Ascending aorta (tissue), 2 donors: ENCODE results near the gene KLF3. TPM values are rescaled to one million over a fixed set of nuclear protein-coding genes. Genes with fewer than 3 reads are reported as not detected.

Source experiments
- DNase-seq, 2 donors: peaks; one replicate each; pipeline ENCODE4 v3.0.0-alpha.2; 2019; ENCODE audit warnings: low spot score in 2 of 2
- H3K27ac ChIP-seq, 2 donors: fragments of 200-600 bp; sonication (generic); one replicate each; pipeline ENCODE4 v1.5.1; 2016 to 2017; ENCODE audit warnings: mild to moderate bottlenecking in 1 of 2
- H3K27me3 ChIP-seq: fragments of 200-600 bp; sonication (generic); one replicate; pipeline ENCODE4 v1.5.1; 2017
- H3K36me3 ChIP-seq, 2 donors: fragments of 200-600 bp; sonication (generic); one replicate each; pipeline ENCODE4 v1.5.1; 2016
- H3K4me1 ChIP-seq, 2 donors: fragments of 200-600 bp; sonication (generic); one replicate each; pipeline ENCODE4 v1.5.1; 2016 to 2017; ENCODE audit warnings: mild to moderate bottlenecking in 1 of 2
- H3K4me3 ChIP-seq, 2 donors: fragments of 200-600 bp; sonication (generic); one replicate each; pipeline ENCODE4 v1.5.1; 2016 to 2017; ENCODE audit warnings: mild to moderate bottlenecking in 1 of 2
- H3K9me3 ChIP-seq, 2 donors: fragments of 200-600 bp; sonication (generic); one replicate each; pipeline ENCODE4 v1.5.1; 2016
- CTCF ChIP-seq, 3 experiments: fragments of 200-600 bp in 2 of 3; fragments of 450-650 bp in 1 of 3; sonication (generic) in 2 of 3; IDR thresholded peaks; one replicate each; pipeline ENCODE4 v1.5.1; 2016 to 2019; ENCODE audit warnings: antibody characterized with exemption in 3 of 3, mild to moderate bottlenecking in 1 of 3, moderate library complexity in 1 of 3
- intact Hi-C: fragments of 100-400 bp; cut with DNase I; formaldehyde crosslinking; loops from one replicate; pipeline ENCODE4 v1.15.1; 2023
- total RNA-seq: library from RNA; depleted of rRNA; stranded (reverse); fragments of >200 nt; gene quantifications from one replicate; pipeline ENCODE4 v1.1.0, GENCODE V29; 2016

Gene KLF3
- total RNA-seq, 1 donor from 2014 or later = 21.5 TPM

GRCh38 chr4:38693569-38693968 lies 29.6 kb downstream of the KLF3 start:
- Histone ChIP-seq H3K27me3 (no peaks in the 10 kb centered on the region), H3K36me3 (peaks cover 51 to 78% of the 10 kb centered on the region in 2 donors), H3K9me3 (no peaks in the 10 kb centered on the region), H3K27ac (no peak overlapping the region), H3K4me3 (no peak overlapping the region), H3K4me1 (peaks cover 7 to 14% of the 10 kb centered on the region in 2 donors)
- no peak for DNase-seq
- TF ChIP-seq CTCF (IDR thresholded peaks at IDR 0.05) = no peak
- intact Hi-C loops = no loop called here

- Histone ChIP-seq H3K36me3 (peaks cover 43 to 74% of the 10 kb centered on the region in 2 donors), H3K27ac (no peak overlapping the region)
These were observed 30.3 kb downstream of the KLF3 start for GRCh38 chr4:38694330-38694729.

GRCh38 chr4:38695809-38696208 lies 31.8 kb downstream of the KLF3 start:
- TF ChIP-seq CTCF (IDR thresholded peaks at IDR 0.05) = no peak
- no peak overlapping the region for H3K27ac ChIP-seq

More at GRCh38 chr4:38694330-38694729, 30.3 kb downstream of the KLF3 start:
- no peaks in the 10 kb centered on the region for H3K27me3 ChIP-seq
- intact Hi-C loops = no loop called here
- no peak overlapping the region for H3K4me3 ChIP-seq
- no peak for TF ChIP-seq CTCF (IDR thresholded peaks at IDR 0.05)
- H3K4me1 ChIP-seq = peaks cover 7 to 14% of the 10 kb centered on the region in 2 donors
- no peaks in the 10 kb centered on the region for H3K9me3 ChIP-seq
- DNase-seq = no peak

GRCh38 chr4:38696697-38697096 lies 32.7 kb downstream of the KLF3 start:
- Histone ChIP-seq H3K27me3 (no peaks in the 10 kb centered on the region), H3K36me3 (peaks cover 25 to 52% of the 10 kb centered on the region in 2 donors), H3K27ac (no peak overlapping the region), H3K4me3 (no peak overlapping the region), H3K9me3 (no peaks in the 10 kb centered on the region), H3K4me1 (peaks cover 5 to 7% of the 10 kb centered on the region in 2 donors)
- DNase-seq = no peak
- no peak for TF ChIP-seq CTCF (IDR thresholded peaks at IDR 0.05)
- intact Hi-C loops = no loop called here

More at GRCh38 chr4:38695809-38696208, 31.8 kb downstream of the KLF3 start:
- no peaks in the 10 kb centered on the region for H3K27me3 ChIP-seq
- no peak overlapping the region for H3K4me3 ChIP-seq
- DNase-seq = no peak
- H3K4me1 ChIP-seq = peaks cover 7 to 13% of the 10 kb centered on the region in 2 donors
- H3K9me3 ChIP-seq = no peaks in the 10 kb centered on the region
- intact Hi-C loops = no loop called here
- H3K36me3 ChIP-seq = peaks cover 28 to 59% of the 10 kb centered on the region in 2 donors

- H3K36me3 ChIP-seq = peaks cover 25 to 52% of the 10 kb centered on the region in 2 donors
- no peak overlapping the region for H3K4me3 ChIP-seq
- peaks cover 0 to 5% of the 10 kb centered on the region in 2 donors for H3K4me1 ChIP-seq
- no peak for DNase-seq
- H3K9me3 ChIP-seq = no peaks in the 10 kb centered on the region
- intact Hi-C loops = no loop called here
- TF ChIP-seq CTCF (IDR thresholded peaks at IDR 0.05) = no peak
- H3K27me3 ChIP-seq = no peaks in the 10 kb centered on the region
- no peak overlapping the region for H3K27ac ChIP-seq
These were observed 34.2 kb downstream of the KLF3 start for GRCh38 chr4:38698176-38698575.

GRCh38 chr4:38699112-38699511 lies 35.1 kb downstream of the KLF3 start:
- Histone ChIP-seq H3K27ac (no peak overlapping the region), H3K9me3 (no peaks in the 10 kb centered on the region), H3K36me3 (peaks cover 25 to 48% of the 10 kb centered on the region in 2 donors), H3K27me3 (no peaks in the 10 kb centered on the region), H3K4me1 (no peaks in the 10 kb centered on the region), H3K4me3 (no peak overlapping the region)
- intact Hi-C loops = no loop called here
- no peak for DNase-seq
- no peak for TF ChIP-seq CTCF (IDR thresholded peaks at IDR 0.05)
